ENCODE results near the gene PTPRF. TPM values are rescaled to one million over a fixed set of nuclear protein-coding genes. Genes with fewer than 3 reads are reported as not detected.

PTPRF gene
- total RNA-seq, 2 donors from 2014 or later: 182 to 292 TPM

GRCh38 chr1:43669878-43670277 lies 139.2 kb downstream of the PTPRF start:
- 95% methylated on average over 5 of the region's 5 CpGs for WGBS
- Histone ChIP-seq H3K9me3 (no peaks in the 10 kb centered on the region), H3K27ac (no peak overlapping the region), H3K36me3 (peaks cover 6 to 13% of the 10 kb centered on the region in 2 donors), H3K4me3 (no peak overlapping the region), H3K4me1 (replicated peaks) (peaks cover 4% of the 10 kb centered on the region), H3K27me3 (replicated peaks; ENCODE audit: insufficient read depth) (no peaks in the 10 kb centered on the region)
- no peak for DNase-seq (ENCODE audit: low spot score)
- intact Hi-C loops (cut with DNase I): no loop called here
- TF ChIP-seq, protein P1, sequence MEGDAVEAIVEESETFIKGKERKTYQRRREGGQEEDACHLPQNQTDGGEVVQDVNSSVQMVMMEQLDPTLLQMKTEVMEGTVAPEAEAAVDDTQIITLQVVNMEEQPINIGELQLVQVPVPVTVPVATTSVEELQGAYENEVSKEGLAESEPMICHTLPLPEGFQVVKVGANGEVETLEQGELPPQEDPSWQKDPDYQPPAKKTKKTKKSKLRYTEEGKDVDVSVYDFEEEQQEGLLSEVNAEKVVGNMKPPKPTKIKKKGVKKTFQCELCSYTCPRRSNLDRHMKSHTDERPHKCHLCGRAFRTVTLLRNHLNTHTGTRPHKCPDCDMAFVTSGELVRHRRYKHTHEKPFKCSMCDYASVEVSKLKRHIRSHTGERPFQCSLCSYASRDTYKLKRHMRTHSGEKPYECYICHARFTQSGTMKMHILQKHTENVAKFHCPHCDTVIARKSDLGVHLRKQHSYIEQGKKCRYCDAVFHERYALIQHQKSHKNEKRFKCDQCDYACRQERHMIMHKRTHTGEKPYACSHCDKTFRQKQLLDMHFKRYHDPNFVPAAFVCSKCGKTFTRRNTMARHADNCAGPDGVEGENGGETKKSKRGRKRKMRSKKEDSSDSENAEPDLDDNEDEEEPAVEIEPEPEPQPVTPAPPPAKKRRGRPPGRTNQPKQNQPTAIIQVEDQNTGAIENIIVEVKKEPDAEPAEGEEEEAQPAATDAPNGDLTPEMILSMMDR (IDR thresholded peaks at IDR 0.05): no peak
- TF ChIP-seq POLR2AphosphoS5 (IDR thresholded peaks at IDR 0.05) (no peak), POLR2A (IDR thresholded peaks at IDR 0.05) (no peak)

DNA sequence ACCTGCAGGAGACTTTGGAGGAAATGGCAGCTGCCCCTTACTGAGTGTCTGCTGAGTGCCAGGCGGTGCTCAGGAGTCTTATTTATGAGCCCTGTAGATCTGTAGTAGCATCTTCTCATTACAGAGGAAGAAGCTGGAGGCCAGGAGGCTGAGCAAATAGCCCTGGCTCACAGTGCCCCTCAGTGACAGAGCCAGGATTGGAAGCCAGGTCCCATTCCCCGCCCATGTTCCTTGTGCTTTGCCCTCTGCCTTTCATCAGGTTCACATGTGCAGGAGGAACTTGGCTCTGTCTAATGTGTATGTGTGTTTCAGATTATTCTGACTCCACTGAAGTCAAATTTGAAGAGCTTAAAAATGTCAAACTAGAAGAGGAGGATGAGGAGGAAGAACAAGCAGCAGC lies 140.5 kb downstream of the PTPRF start:
- Histone ChIP-seq H3K27me3 (replicated peaks; ENCODE audit: insufficient read depth) (no peaks in the 10 kb centered on the region), H3K4me1 (replicated peaks) (peaks cover 6% of the 10 kb centered on the region), H3K27ac (no peak overlapping the region), H3K9me3 (no peaks in the 10 kb centered on the region), H3K4me3 (no peak overlapping the region), H3K36me3 (peaks cover 6 to 13% of the 10 kb centered on the region in 2 donors)
- intact Hi-C loops (cut with DNase I): no loop called here
- no peak for TF ChIP-seq POLR2A (IDR thresholded peaks at IDR 0.05)
- TF ChIP-seq POLR2AphosphoS5 (IDR thresholded peaks at IDR 0.05): no peak
- TF ChIP-seq, protein P1 (IDR thresholded peaks at IDR 0.05): no peak
- WGBS: 68% methylated on average over 2 of the region's 2 CpGs
- DNase-seq (ENCODE audit: low spot score): no peak

GRCh38 chr1:43671626-43672330 lies 141.1 kb downstream of the PTPRF start:
- H3K4me3 ChIP-seq: no peak overlapping the region
- no peaks in the 10 kb centered on the region for H3K9me3 ChIP-seq
- no peak overlapping the region for H3K27ac ChIP-seq
- peaks cover 6 to 10% of the 10 kb centered on the region in 2 donors for H3K36me3 ChIP-seq
- intact Hi-C loops (cut with DNase I): no loop called here
- WGBS: 84% methylated on average over 10 of the region's 10 CpGs
- H3K27me3 ChIP-seq (replicated peaks; ENCODE audit: insufficient read depth): no peaks in the 10 kb centered on the region
- TF ChIP-seq POLR2A (IDR thresholded peaks at IDR 0.05) (no peak), POLR2AphosphoS5 (IDR thresholded peaks at IDR 0.05) (no peak)
- TF ChIP-seq, protein P1 (IDR thresholded peaks at IDR 0.05): no peak
- peaks cover 6% of the 10 kb centered on the region for H3K4me1 ChIP-seq (replicated peaks)
- no peak for DNase-seq (ENCODE audit: low spot score)

DNA sequence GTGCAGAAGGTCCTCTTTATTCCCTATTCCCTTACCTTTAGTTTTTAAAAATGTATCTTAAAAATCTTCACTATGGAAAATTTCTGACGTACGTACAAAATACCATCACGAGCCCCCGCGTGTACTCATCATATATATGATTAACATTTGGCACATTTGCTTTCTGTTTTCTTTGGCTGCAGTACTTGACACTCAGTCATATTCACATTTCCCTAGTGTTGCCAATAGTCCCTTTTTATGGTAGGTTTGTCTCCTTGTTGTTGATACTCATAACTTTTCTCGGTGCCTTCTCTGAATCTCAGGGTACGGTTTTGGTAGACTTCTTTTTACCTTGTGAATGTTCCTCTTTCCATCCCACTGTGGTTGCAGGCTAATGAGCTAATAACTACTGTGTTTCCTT lies 142.6 kb downstream of the PTPRF start:
- peaks cover 6% of the 10 kb centered on the region for H3K4me1 ChIP-seq (replicated peaks)
- WGBS: 77% methylated on average over 7 of the region's 7 CpGs
- no peaks in the 10 kb centered on the region for H3K27me3 ChIP-seq (replicated peaks; ENCODE audit: insufficient read depth)
- no peak for DNase-seq (ENCODE audit: low spot score)
- H3K27ac ChIP-seq: no peak overlapping the region
- no peak for TF ChIP-seq POLR2A (IDR thresholded peaks at IDR 0.05)
- TF ChIP-seq POLR2AphosphoS5 (IDR thresholded peaks at IDR 0.05): no peak
- TF ChIP-seq, protein P1 (IDR thresholded peaks at IDR 0.05): no peak
- intact Hi-C loops (cut with DNase I): no loop called here
- peaks cover 4 to 6% of the 10 kb centered on the region in 2 donors for H3K36me3 ChIP-seq
- no peak overlapping the region for H3K4me3 ChIP-seq
- no peaks in the 10 kb centered on the region for H3K9me3 ChIP-seq

Other genes starting within 250 kb of the PTPRF start
- 10 to 100 TPM in 1 of 2 donors, 1 to 10 TPM in 1; 5.5 to 21.7 TPM for gene C1orf210, start 245.3 kb upstream of the PTPRF start, total RNA-seq
- gene TIE1, start 229.9 kb upstream of the PTPRF start, total RNA-seq: 10 to 100 TPM; 18.7 to 21.7 TPM
- gene MPL, start 193.1 kb upstream of the PTPRF start, total RNA-seq: not detected
- 10 to 100 TPM in 1 of 2 donors, 1 to 10 TPM in 1; 2.2 to 14.9 TPM for gene CDC20, start 171.9 kb upstream of the PTPRF start, total RNA-seq
- gene ELOVL1, start 162.9 kb upstream of the PTPRF start, total RNA-seq: 10 to 100 TPM; 48.6 to 62.0 TPM
- gene MED8, start 141.1 kb upstream of the PTPRF start, total RNA-seq: 10 to 100 TPM; 36.9 to 43.2 TPM
- 10 to 100 TPM; 30.3 to 76.9 TPM for gene SZT2, start 141.0 kb upstream of the PTPRF start, total RNA-seq
- 100 to 1,000 TPM in 1 of 2 donors, 10 to 100 TPM in 1; 67.7 to 104 TPM for gene HYI, start 77.0 kb upstream of the PTPRF start, total RNA-seq
- gene KDM4A, start 119.3 kb downstream of the PTPRF start, total RNA-seq: 10 to 100 TPM; 39.2 to 43.7 TPM
- 10 to 100 TPM; 13.8 to 35.0 TPM for gene ST3GAL3, start 176.7 kb downstream of the PTPRF start, total RNA-seq